ENCODE measurements around the gene UBAP1. TPM values are rescaled to one million over a fixed set of nuclear protein-coding genes. Genes with fewer than 3 reads are reported as not detected.

Gene UBAP1
- total and polyA plus RNA-seq, 4 donors = 25.6 to 53.9 (median 42.8) TPM

- 55 to 63% methylated on average over 3 of the region's 3 CpGs for whole genome bisulfite sequencing, 2 donors
- TF ChIP-seq, protein P1, sequence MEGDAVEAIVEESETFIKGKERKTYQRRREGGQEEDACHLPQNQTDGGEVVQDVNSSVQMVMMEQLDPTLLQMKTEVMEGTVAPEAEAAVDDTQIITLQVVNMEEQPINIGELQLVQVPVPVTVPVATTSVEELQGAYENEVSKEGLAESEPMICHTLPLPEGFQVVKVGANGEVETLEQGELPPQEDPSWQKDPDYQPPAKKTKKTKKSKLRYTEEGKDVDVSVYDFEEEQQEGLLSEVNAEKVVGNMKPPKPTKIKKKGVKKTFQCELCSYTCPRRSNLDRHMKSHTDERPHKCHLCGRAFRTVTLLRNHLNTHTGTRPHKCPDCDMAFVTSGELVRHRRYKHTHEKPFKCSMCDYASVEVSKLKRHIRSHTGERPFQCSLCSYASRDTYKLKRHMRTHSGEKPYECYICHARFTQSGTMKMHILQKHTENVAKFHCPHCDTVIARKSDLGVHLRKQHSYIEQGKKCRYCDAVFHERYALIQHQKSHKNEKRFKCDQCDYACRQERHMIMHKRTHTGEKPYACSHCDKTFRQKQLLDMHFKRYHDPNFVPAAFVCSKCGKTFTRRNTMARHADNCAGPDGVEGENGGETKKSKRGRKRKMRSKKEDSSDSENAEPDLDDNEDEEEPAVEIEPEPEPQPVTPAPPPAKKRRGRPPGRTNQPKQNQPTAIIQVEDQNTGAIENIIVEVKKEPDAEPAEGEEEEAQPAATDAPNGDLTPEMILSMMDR (IDR thresholded peaks at IDR 0.05; ENCODE audit: control extremely low read depth, extremely low read depth) = no peak
- Histone ChIP-seq H3K27ac (ENCODE audit: low read depth in 1 of 2, low read length in 1 of 2) (no peak overlapping the region), H3K4me3 (no peak overlapping the region), H3K9me3 (ENCODE audit: control insufficient read depth in 4 of 4, insufficient read depth in 3 of 4, low read length in 3 of 4) (no peaks in the 10 kb centered on the region), H3K27me3 (ENCODE audit: control insufficient read depth in 3 of 3, insufficient read depth in 3 of 3, low read length in 2 of 3) (no peaks in the 10 kb centered on the region), H3K36me3 (ENCODE audit: control insufficient read depth in 4 of 4, insufficient read depth in 4 of 4, low read length in 4 of 4) (no peaks in the 10 kb centered on the region), H3K4me1 (ENCODE audit: control insufficient read depth in 5 of 5, insufficient read depth in 5 of 5, low read length in 5 of 5) (peaks cover 0 to 4% (median 0%) of the 10 kb centered on the region in 5 donors), H3K9ac (ENCODE audit: insufficient read depth in 1 of 2, low read length in 2 of 2) (no peak overlapping the region)
- DNase-seq (no peak), ATAC-seq (ENCODE audit: insufficient read depth, low FRiP score) (no peak)
These were observed 2.8 kb upstream of the UBAP1 start for GRCh38 chr9:34176089-34176488.

- DNase-seq = no peak
- TF ChIP-seq, protein P1 (IDR thresholded peaks at IDR 0.05; ENCODE audit: control extremely low read depth, extremely low read depth) = no peak
- H3K36me3 ChIP-seq (ENCODE audit: control insufficient read depth in 4 of 4, insufficient read depth in 4 of 4, low read length in 4 of 4) = no peaks in the 10 kb centered on the region
- H3K4me3 ChIP-seq = peak overlapping the region; percentile 72
- peak overlapping the region; percentile 95 to 98 for H3K27ac ChIP-seq (ENCODE audit: low read depth in 1 of 2, low read length in 1 of 2)
- H3K27me3 ChIP-seq (ENCODE audit: control insufficient read depth in 3 of 3, insufficient read depth in 3 of 3, low read length in 2 of 3) = no peaks in the 10 kb centered on the region
- peak overlapping the region; percentile 97 to 100 for H3K9ac ChIP-seq (ENCODE audit: insufficient read depth in 1 of 2, low read length in 2 of 2)
- WGBS, 2 donors = 60 to 64% methylated on average over 17 of the region's 17 CpGs
- no peak for ATAC-seq (ENCODE audit: insufficient read depth, low FRiP score)
- peaks cover 0 to 4% (median 0%) of the 10 kb centered on the region in 5 donors for H3K4me1 ChIP-seq (ENCODE audit: control insufficient read depth in 5 of 5, insufficient read depth in 5 of 5, low read length in 5 of 5)
- H3K9me3 ChIP-seq (ENCODE audit: control insufficient read depth in 4 of 4, insufficient read depth in 3 of 4, low read length in 3 of 4) = no peaks in the 10 kb centered on the region
These were observed 1.0 kb upstream of the UBAP1 start for GRCh38 chr9:34177593-34178435.

- H3K9ac ChIP-seq (ENCODE audit: insufficient read depth in 1 of 2, low read length in 2 of 2) = peak overlapping the region; percentile 100
- peaks cover 0 to 7% (median 2%) of the 10 kb centered on the region in 4 donors for H3K36me3 ChIP-seq (ENCODE audit: control insufficient read depth in 4 of 4, insufficient read depth in 4 of 4, low read length in 4 of 4)
- 2 to 4% methylated on average over 30 of the region's 30 CpGs for WGBS, 2 donors
- peak overlapping the region; percentile 95 to 98 for H3K27ac ChIP-seq (ENCODE audit: low read depth in 1 of 2, low read length in 1 of 2)
- no peaks in the 10 kb centered on the region for H3K27me3 ChIP-seq (ENCODE audit: control insufficient read depth in 3 of 3, insufficient read depth in 3 of 3, low read length in 2 of 3)
- TF ChIP-seq, protein P1 (IDR thresholded peaks at IDR 0.05; ENCODE audit: control extremely low read depth, extremely low read depth) = no peak
- peaks cover 0 to 4% (median 0%) of the 10 kb centered on the region in 5 donors for H3K4me1 ChIP-seq (ENCODE audit: control insufficient read depth in 5 of 5, insufficient read depth in 5 of 5, low read length in 5 of 5)
- no peaks in the 10 kb centered on the region for H3K9me3 ChIP-seq (ENCODE audit: control insufficient read depth in 4 of 4, insufficient read depth in 3 of 4, low read length in 3 of 4)
- ATAC-seq (ENCODE audit: insufficient read depth, low FRiP score) (peak; percentile 49), DNase-seq (peak in 2 of 3 donors; percentile 67 to 73)
- peak overlapping the region; percentile 92 for H3K4me3 ChIP-seq
These were observed 632 bp downstream of the UBAP1 start for GRCh38 chr9:34179213-34180136.

Data from lung (tissue), 12 donors.